ENCODE results near the gene ZNF532.

Gene ZNF532

DNA sequence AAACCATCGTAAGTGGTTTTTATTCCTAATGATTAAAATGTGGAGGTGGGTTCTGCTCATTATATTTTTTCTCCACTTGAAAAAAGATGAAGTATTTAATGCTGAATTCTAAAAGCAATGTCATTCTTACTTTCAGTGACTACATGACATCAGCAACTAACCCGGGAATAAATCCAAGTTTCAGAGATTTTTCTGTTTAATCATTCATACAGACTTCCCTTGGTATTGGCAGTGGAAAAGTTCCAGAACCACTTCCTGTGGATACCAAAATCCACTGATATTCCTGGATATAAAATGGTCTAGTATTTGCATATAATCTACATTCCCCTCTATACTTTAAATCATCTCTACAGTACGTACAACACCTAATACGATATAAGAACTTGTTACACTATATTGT lies 128.6 kb downstream of the ZNF532 start:
- Histone ChIP-seq H4K91ac (ENCODE audit: low read depth, low read length, poor library complexity) (no peak overlapping the region), H3K4me1 (ENCODE audit: control insufficient read depth in 2 of 2, insufficient read depth in 1 of 2, low read depth in 1 of 2, low read length in 2 of 2) (peaks cover 1 to 3% of the 10 kb centered on the region in 2 donors), H3K4me2 (ENCODE audit: insufficient read depth, low read length, poor library complexity, severe bottlenecking) (no peak overlapping the region), H3K14ac (ENCODE audit: low read length) (no peak overlapping the region), H2BK120ac (ENCODE audit: low read depth, low read length) (no peak overlapping the region), H3K18ac (ENCODE audit: low read length) (no peak overlapping the region), H2BK5ac (ENCODE audit: low read length) (no peak overlapping the region), H3K27me3 (ENCODE audit: control insufficient read depth in 3 of 3, insufficient read depth in 3 of 3, low read depth in 1 of 3, low read length in 3 of 3) (no peaks in the 10 kb centered on the region), H2AK5ac (ENCODE audit: low read depth, low read length) (no peak overlapping the region), H2AFZ (ENCODE audit: low read length) (no peak overlapping the region), H3K4ac (ENCODE audit: low read length) (no peak overlapping the region), H3K4me3 (ENCODE audit: low read length in 2 of 2) (no peak overlapping the region), H4K8ac (ENCODE audit: low read depth, low read length) (no peak overlapping the region), H3K36me3 (replicated peaks in 1 of 2; ENCODE audit: control insufficient read depth in 2 of 2, insufficient read depth in 2 of 2, low read length in 2 of 2) (no peaks in the 10 kb centered on the region), H3K79me1 (ENCODE audit: low read depth, low read length) (no peaks in the 10 kb centered on the region), H3K27ac (replicated peaks; ENCODE audit: low read length) (no peak overlapping the region), H2BK12ac (ENCODE audit: low read length) (no peak overlapping the region), H3K23ac (ENCODE audit: low read depth, low read length, poor library complexity) (no peak overlapping the region), H3K9me3 (replicated peaks in 1 of 2; ENCODE audit: control insufficient read depth in 2 of 2, insufficient read depth in 1 of 2, low read depth in 1 of 2, low read length in 2 of 2) (no peaks in the 10 kb centered on the region), H3K9ac (ENCODE audit: low read depth, low read length, poor library complexity) (no peak overlapping the region), H2BK15ac (ENCODE audit: low read length) (no peak overlapping the region)
- 100% methylated on average over 2 of the region's 4 CpGs; no CpG with 5 or more reads in 1 of the 2 donors for WGBS, 2 donors (ENCODE audit: extremely low coverage in 2 of 2, insufficient read length in 2 of 2, insufficient replicate concordance in 1 of 2)
- DNase-seq (ENCODE audit: low spot score), result no peak

DNA sequence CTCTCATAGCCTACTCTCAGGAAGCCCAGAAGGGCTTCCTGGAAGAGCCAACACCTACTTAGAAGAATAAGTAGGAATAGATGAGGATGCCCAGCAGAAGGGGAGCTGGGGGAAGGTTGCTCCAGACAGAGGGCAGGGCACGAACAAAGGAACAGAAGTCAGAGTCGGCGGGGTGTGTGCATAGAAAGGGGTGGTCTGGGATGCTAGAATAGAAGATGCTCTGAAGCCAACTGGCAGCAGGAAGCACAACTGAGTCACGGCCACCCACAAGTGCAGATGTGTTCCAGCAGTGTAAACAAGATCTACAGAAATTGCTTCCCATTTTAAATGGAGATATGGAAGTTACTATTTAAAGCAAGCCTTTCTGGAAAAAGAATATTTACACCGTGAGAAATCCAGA lies 131.0 kb downstream of the ZNF532 start:
- H2BK12ac ChIP-seq (ENCODE audit: low read length), result no peak overlapping the region
- no peak overlapping the region for H3K4me3 ChIP-seq (ENCODE audit: low read length in 2 of 2)
- H3K23ac ChIP-seq (ENCODE audit: low read depth, low read length, poor library complexity), result no peak overlapping the region
- no peak overlapping the region for H3K14ac ChIP-seq (ENCODE audit: low read length)
- no peak overlapping the region for H2BK5ac ChIP-seq (ENCODE audit: low read length)
- no peak overlapping the region for H2BK120ac ChIP-seq (ENCODE audit: low read depth, low read length)
- no peaks in the 10 kb centered on the region for H3K36me3 ChIP-seq (replicated peaks in 1 of 2; ENCODE audit: control insufficient read depth in 2 of 2, insufficient read depth in 2 of 2, low read length in 2 of 2)
- H2BK15ac ChIP-seq (ENCODE audit: low read length), result no peak overlapping the region
- DNase-seq (ENCODE audit: low spot score), result no peak
- H3K9ac ChIP-seq (ENCODE audit: low read depth, low read length, poor library complexity), result no peak overlapping the region
- no peak overlapping the region for H4K8ac ChIP-seq (ENCODE audit: low read depth, low read length)
- no peaks in the 10 kb centered on the region for H3K9me3 ChIP-seq (replicated peaks in 1 of 2; ENCODE audit: control insufficient read depth in 2 of 2, insufficient read depth in 1 of 2, low read depth in 1 of 2, low read length in 2 of 2)
- no peaks in the 10 kb centered on the region for H3K79me1 ChIP-seq (ENCODE audit: low read depth, low read length)
- H2AFZ ChIP-seq (ENCODE audit: low read length), result no peak overlapping the region
- no peak overlapping the region for H3K18ac ChIP-seq (ENCODE audit: low read length)
- peaks cover 1 to 3% of the 10 kb centered on the region in 2 donors for H3K4me1 ChIP-seq (ENCODE audit: control insufficient read depth in 2 of 2, insufficient read depth in 1 of 2, low read depth in 1 of 2, low read length in 2 of 2)
- H2AK5ac ChIP-seq (ENCODE audit: low read depth, low read length), result no peak overlapping the region
- no CpG with 5 or more reads among the region's 5 CpGs for WGBS, 2 donors (ENCODE audit: extremely low coverage in 2 of 2, insufficient read length in 2 of 2, insufficient replicate concordance in 1 of 2)
- no peak overlapping the region for H3K27ac ChIP-seq (replicated peaks; ENCODE audit: low read length)
- no peak overlapping the region for H3K4ac ChIP-seq (ENCODE audit: low read length)
- H3K27me3 ChIP-seq (ENCODE audit: control insufficient read depth in 3 of 3, insufficient read depth in 3 of 3, low read depth in 1 of 3, low read length in 3 of 3), result no peaks in the 10 kb centered on the region
- no peak overlapping the region for H4K91ac ChIP-seq (ENCODE audit: low read depth, low read length, poor library complexity)
- no peak overlapping the region for H3K4me2 ChIP-seq (ENCODE audit: insufficient read depth, low read length, poor library complexity, severe bottlenecking)

DNA sequence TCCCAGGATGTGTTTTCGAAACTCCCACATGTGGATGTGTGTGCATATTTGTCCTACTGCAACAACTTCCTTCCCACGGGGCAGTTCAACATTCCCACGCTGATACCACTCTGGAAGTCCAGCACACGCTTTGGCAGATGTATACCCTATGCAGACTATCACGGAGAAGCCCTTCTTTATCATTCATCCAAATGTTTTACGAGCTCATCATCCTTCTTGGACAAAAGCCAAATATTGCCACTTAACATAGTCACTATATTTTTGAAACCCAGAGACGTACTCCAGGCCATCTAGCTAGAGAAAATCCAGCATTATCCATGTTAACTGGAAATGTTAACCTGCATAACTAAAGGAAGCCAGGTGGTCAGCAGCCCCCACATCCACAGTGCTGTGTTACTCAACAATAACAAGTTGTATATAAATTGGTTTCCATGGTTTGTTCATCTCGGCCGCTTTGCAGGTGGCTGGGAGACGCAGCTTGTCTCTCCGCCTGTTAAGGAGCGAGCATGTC lies 131.5 kb downstream of the ZNF532 start:
- Histone ChIP-seq H3K36me3 (replicated peaks in 1 of 2; ENCODE audit: control insufficient read depth in 2 of 2, insufficient read depth in 2 of 2, low read length in 2 of 2) (no peaks in the 10 kb centered on the region), H3K14ac (ENCODE audit: low read length) (no peak overlapping the region)
- no peak for DNase-seq (ENCODE audit: low spot score)

DNA sequence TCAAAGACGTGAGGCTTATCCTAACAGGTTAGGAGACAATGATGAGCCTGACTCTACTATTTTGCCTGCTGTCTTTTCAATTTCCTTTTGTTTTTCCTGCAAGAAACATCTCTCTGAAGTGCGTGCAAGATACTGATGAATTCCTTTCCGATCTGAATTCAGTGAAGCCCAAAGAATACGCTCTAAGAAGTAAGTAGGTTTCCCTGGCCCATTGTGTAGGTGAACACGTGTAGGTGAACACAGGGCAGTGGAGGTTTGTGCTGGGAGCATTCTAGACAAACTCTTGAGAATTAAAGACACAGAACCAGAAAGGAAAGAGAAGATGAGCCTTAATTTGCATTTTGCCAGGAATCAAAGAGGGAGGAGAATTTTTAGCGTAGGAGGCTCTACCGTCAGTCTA lies 132.0 kb downstream of the ZNF532 start:
- no peak overlapping the region for H3K9ac ChIP-seq (ENCODE audit: low read depth, low read length, poor library complexity)
- no peak for DNase-seq (ENCODE audit: low spot score)
- no peaks in the 10 kb centered on the region for H3K9me3 ChIP-seq (replicated peaks in 1 of 2; ENCODE audit: control insufficient read depth in 2 of 2, insufficient read depth in 1 of 2, low read depth in 1 of 2, low read length in 2 of 2)
- no peak overlapping the region for H4K8ac ChIP-seq (ENCODE audit: low read depth, low read length)
- H2BK12ac ChIP-seq (ENCODE audit: low read length), result no peak overlapping the region
- no CpG with 5 or more reads among the region's 7 CpGs for WGBS, 2 donors (ENCODE audit: extremely low coverage in 2 of 2, insufficient read length in 2 of 2, insufficient replicate concordance in 1 of 2)
- H3K23ac ChIP-seq (ENCODE audit: low read depth, low read length, poor library complexity), result no peak overlapping the region
- H4K91ac ChIP-seq (ENCODE audit: low read depth, low read length, poor library complexity), result no peak overlapping the region
- H3K4me2 ChIP-seq (ENCODE audit: insufficient read depth, low read length, poor library complexity, severe bottlenecking), result no peak overlapping the region
- peak overlapping the region; percentile 17 for H2AFZ ChIP-seq (ENCODE audit: low read length)
- H3K27ac ChIP-seq (replicated peaks; ENCODE audit: low read length), result no peak overlapping the region
- H3K18ac ChIP-seq (ENCODE audit: low read length), result no peak overlapping the region
- H2BK120ac ChIP-seq (ENCODE audit: low read depth, low read length), result no peak overlapping the region
- H2BK15ac ChIP-seq (ENCODE audit: low read length), result no peak overlapping the region
- no peak overlapping the region for H3K4ac ChIP-seq (ENCODE audit: low read length)
- H3K4me1 ChIP-seq (ENCODE audit: control insufficient read depth in 2 of 2, insufficient read depth in 1 of 2, low read depth in 1 of 2, low read length in 2 of 2), result peaks cover 3 to 7% of the 10 kb centered on the region in 2 donors
- no peaks in the 10 kb centered on the region for H3K36me3 ChIP-seq (replicated peaks in 1 of 2; ENCODE audit: control insufficient read depth in 2 of 2, insufficient read depth in 2 of 2, low read length in 2 of 2)
- no peaks in the 10 kb centered on the region for H3K79me1 ChIP-seq (ENCODE audit: low read depth, low read length)
- H2AK5ac ChIP-seq (ENCODE audit: low read depth, low read length), result no peak overlapping the region
- no peak overlapping the region for H3K14ac ChIP-seq (ENCODE audit: low read length)
- no peak overlapping the region for H2BK5ac ChIP-seq (ENCODE audit: low read length)
- no peaks in the 10 kb centered on the region for H3K27me3 ChIP-seq (ENCODE audit: control insufficient read depth in 3 of 3, insufficient read depth in 3 of 3, low read depth in 1 of 3, low read length in 3 of 3)
- H3K4me3 ChIP-seq (ENCODE audit: low read length in 2 of 2), result no peak overlapping the region

More for the DNA sequence above, 131.5 kb downstream of the ZNF532 start:
- H3K9ac ChIP-seq (ENCODE audit: low read depth, low read length, poor library complexity), result no peak overlapping the region
- WGBS, 2 donors (ENCODE audit: extremely low coverage in 2 of 2, insufficient read length in 2 of 2, insufficient replicate concordance in 1 of 2), result no CpG with 5 or more reads among the region's 12 CpGs
- no peak overlapping the region for H3K4ac ChIP-seq (ENCODE audit: low read length)
- no peak overlapping the region for H3K18ac ChIP-seq (ENCODE audit: low read length)
- peaks cover 0 to 4% of the 10 kb centered on the region in 2 donors for H3K4me1 ChIP-seq (ENCODE audit: control insufficient read depth in 2 of 2, insufficient read depth in 1 of 2, low read depth in 1 of 2, low read length in 2 of 2)
- no peak overlapping the region for H2BK15ac ChIP-seq (ENCODE audit: low read length)
- H2AFZ ChIP-seq (ENCODE audit: low read length), result peak overlapping the region; percentile 17
- no peak overlapping the region for H2BK12ac ChIP-seq (ENCODE audit: low read length)
- no peak overlapping the region for H2BK5ac ChIP-seq (ENCODE audit: low read length)
- H3K4me3 ChIP-seq (ENCODE audit: low read length in 2 of 2), result no peak overlapping the region
- H3K27me3 ChIP-seq (ENCODE audit: control insufficient read depth in 3 of 3, insufficient read depth in 3 of 3, low read depth in 1 of 3, low read length in 3 of 3), result no peaks in the 10 kb centered on the region
- H3K27ac ChIP-seq (replicated peaks; ENCODE audit: low read length), result no peak overlapping the region
- no peak overlapping the region for H2BK120ac ChIP-seq (ENCODE audit: low read depth, low read length)
- no peak overlapping the region for H4K8ac ChIP-seq (ENCODE audit: low read depth, low read length)
- H3K79me1 ChIP-seq (ENCODE audit: low read depth, low read length), result no peaks in the 10 kb centered on the region
- H3K23ac ChIP-seq (ENCODE audit: low read depth, low read length, poor library complexity), result no peak overlapping the region
- no peaks in the 10 kb centered on the region for H3K9me3 ChIP-seq (replicated peaks in 1 of 2; ENCODE audit: control insufficient read depth in 2 of 2, insufficient read depth in 1 of 2, low read depth in 1 of 2, low read length in 2 of 2)
- no peak overlapping the region for H4K91ac ChIP-seq (ENCODE audit: low read depth, low read length, poor library complexity)
- H2AK5ac ChIP-seq (ENCODE audit: low read depth, low read length), result no peak overlapping the region
- no peak overlapping the region for H3K4me2 ChIP-seq (ENCODE audit: insufficient read depth, low read length, poor library complexity, severe bottlenecking)
